Parathyroid adenoma (tissue), 2 donors: Measurements from ENCODE around the gene LRRTM1.

Experiments
- H2AFZ ChIP-seq: fragments of 300-600 bp; sonication (generic); one replicate; pipeline ENCODE4 v1.7.0; 2017; ENCODE audit warnings: antibody characterized with exemption, mild to moderate bottlenecking
- H3K27ac ChIP-seq: fragments of 300-600 bp; sonication (generic); one replicate; pipeline ENCODE4 v1.7.0; 2017
- H3K27me3 ChIP-seq: fragments of 300-600 bp; sonication (generic); one replicate; pipeline ENCODE4 v1.7.0; 2017; ENCODE audit warnings: low read length; ENCODE audit not compliant: control insufficient read depth, insufficient read depth
- H3K36me3 ChIP-seq: fragments of 300-600 bp; sonication (generic); one replicate; pipeline ENCODE4 v1.7.0; 2017; ENCODE audit warnings: low read length; ENCODE audit not compliant: control insufficient read depth, insufficient read depth
- H3K4me1 ChIP-seq: fragments of 300-600 bp; sonication (generic); one replicate; pipeline ENCODE4 v1.7.0; 2017; ENCODE audit warnings: control low read depth
- H3K4me2 ChIP-seq: fragments of 300-600 bp; sonication (generic); one replicate; pipeline ENCODE4 v1.7.0; 2017; ENCODE audit warnings: low read length
- H3K4me3 ChIP-seq: fragments of 300-600 bp; sonication (generic); one replicate; pipeline ENCODE4 v1.7.0; 2017; ENCODE audit warnings: low read depth, low read length
- H3K79me2 ChIP-seq: fragments of 300-600 bp; sonication (generic); one replicate; pipeline ENCODE4 v1.7.0; 2017; ENCODE audit warnings: control low read depth
- H3K9ac ChIP-seq: fragments of 300-600 bp; sonication (generic); one replicate; pipeline ENCODE4 v1.7.0; 2017; ENCODE audit warnings: mild to moderate bottlenecking
- H3K9me3 ChIP-seq: fragments of 300-600 bp; sonication (generic); one replicate; pipeline ENCODE4 v1.7.0; 2017; ENCODE audit warnings: low read length; ENCODE audit not compliant: control insufficient read depth
- TF ChIP-seq, protein P1 (sequence below): fragments of 300-600 bp; sonication (generic); IDR thresholded peaks from one replicate; pipeline ENCODE4 v1.7.0; 2017; ENCODE audit warnings: antibody characterized with exemption, mild to moderate bottlenecking
- donor health status: primary hyperparathyroidism.

The LRRTM1 gene

GRCh38 chr2:80291656-80292055 lies 12.9 kb downstream of the LRRTM1 start:
- no peak overlapping the region for H3K9ac ChIP-seq
- H3K4me3 ChIP-seq, result no peak overlapping the region
- no peaks in the 10 kb centered on the region for H3K36me3 ChIP-seq
- no peak overlapping the region for H3K27ac ChIP-seq
- no peaks in the 10 kb centered on the region for H3K9me3 ChIP-seq
- no peak overlapping the region for H3K4me2 ChIP-seq
- H3K4me1 ChIP-seq, result no peaks in the 10 kb centered on the region
- TF ChIP-seq, protein P1, sequence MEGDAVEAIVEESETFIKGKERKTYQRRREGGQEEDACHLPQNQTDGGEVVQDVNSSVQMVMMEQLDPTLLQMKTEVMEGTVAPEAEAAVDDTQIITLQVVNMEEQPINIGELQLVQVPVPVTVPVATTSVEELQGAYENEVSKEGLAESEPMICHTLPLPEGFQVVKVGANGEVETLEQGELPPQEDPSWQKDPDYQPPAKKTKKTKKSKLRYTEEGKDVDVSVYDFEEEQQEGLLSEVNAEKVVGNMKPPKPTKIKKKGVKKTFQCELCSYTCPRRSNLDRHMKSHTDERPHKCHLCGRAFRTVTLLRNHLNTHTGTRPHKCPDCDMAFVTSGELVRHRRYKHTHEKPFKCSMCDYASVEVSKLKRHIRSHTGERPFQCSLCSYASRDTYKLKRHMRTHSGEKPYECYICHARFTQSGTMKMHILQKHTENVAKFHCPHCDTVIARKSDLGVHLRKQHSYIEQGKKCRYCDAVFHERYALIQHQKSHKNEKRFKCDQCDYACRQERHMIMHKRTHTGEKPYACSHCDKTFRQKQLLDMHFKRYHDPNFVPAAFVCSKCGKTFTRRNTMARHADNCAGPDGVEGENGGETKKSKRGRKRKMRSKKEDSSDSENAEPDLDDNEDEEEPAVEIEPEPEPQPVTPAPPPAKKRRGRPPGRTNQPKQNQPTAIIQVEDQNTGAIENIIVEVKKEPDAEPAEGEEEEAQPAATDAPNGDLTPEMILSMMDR, result no peak
- H3K79me2 ChIP-seq, result no peaks in the 10 kb centered on the region
- no peak overlapping the region for H2AFZ ChIP-seq
- no peaks in the 10 kb centered on the region for H3K27me3 ChIP-seq

- H3K4me1 ChIP-seq, result no peaks in the 10 kb centered on the region
- H3K4me3 ChIP-seq, result no peak overlapping the region
- TF ChIP-seq, protein P1, result no peak
- H3K9me3 ChIP-seq, result no peaks in the 10 kb centered on the region
- no peak overlapping the region for H3K4me2 ChIP-seq
- H3K27me3 ChIP-seq, result no peaks in the 10 kb centered on the region
- H3K9ac ChIP-seq, result no peak overlapping the region
- no peak overlapping the region for H2AFZ ChIP-seq
- H3K36me3 ChIP-seq, result no peaks in the 10 kb centered on the region
- no peak overlapping the region for H3K27ac ChIP-seq
- H3K79me2 ChIP-seq, result no peaks in the 10 kb centered on the region
Measured at GRCh38 chr2:80288576-80288975, 16.0 kb downstream of the LRRTM1 start.

- H3K79me2 ChIP-seq, result no peaks in the 10 kb centered on the region
- TF ChIP-seq, protein P1, result no peak
- no peak overlapping the region for H3K4me3 ChIP-seq
- H3K27me3 ChIP-seq, result no peaks in the 10 kb centered on the region
- H3K27ac ChIP-seq, result no peak overlapping the region
- no peak overlapping the region for H2AFZ ChIP-seq
- H3K4me1 ChIP-seq, result no peaks in the 10 kb centered on the region
- H3K9me3 ChIP-seq, result no peaks in the 10 kb centered on the region
- no peaks in the 10 kb centered on the region for H3K36me3 ChIP-seq
- no peak overlapping the region for H3K4me2 ChIP-seq
- H3K9ac ChIP-seq, result no peak overlapping the region
Measured at GRCh38 chr2:80281049-80281448, 23.5 kb downstream of the LRRTM1 start.

DNA sequence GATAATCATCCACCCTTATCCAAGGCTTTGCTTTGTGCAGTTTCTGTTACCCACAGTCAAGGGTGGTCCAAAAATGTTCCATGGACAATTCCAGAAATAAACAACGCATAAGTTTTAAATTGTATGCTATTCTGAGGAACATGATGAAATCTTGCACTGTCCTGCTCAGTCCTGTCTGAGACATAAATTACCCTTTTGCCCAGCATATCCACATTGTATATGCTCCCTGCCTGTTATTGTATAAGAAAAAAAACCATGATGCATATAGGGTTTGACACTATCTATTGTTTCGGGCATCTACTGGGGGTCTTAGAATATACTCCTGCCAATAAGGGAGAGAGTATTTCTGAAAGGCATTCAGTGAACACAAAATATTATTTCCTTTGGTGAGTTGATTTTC lies 24.0 kb downstream of the LRRTM1 start:
- Histone ChIP-seq H3K27ac (no peak overlapping the region), H3K9ac (no peak overlapping the region)
- TF ChIP-seq, protein P1, result no peak

GRCh38 chr2:80269806-80270205 lies 34.7 kb downstream of the LRRTM1 start:
- H3K9me3 ChIP-seq, result no peaks in the 10 kb centered on the region
- TF ChIP-seq, protein P1, result no peak
- no peak overlapping the region for H2AFZ ChIP-seq
- no peak overlapping the region for H3K27ac ChIP-seq
- H3K36me3 ChIP-seq, result no peaks in the 10 kb centered on the region
- H3K4me2 ChIP-seq, result no peak overlapping the region
- H3K4me3 ChIP-seq, result no peak overlapping the region
- H3K4me1 ChIP-seq, result no peaks in the 10 kb centered on the region
- no peak overlapping the region for H3K9ac ChIP-seq
- H3K27me3 ChIP-seq, result no peaks in the 10 kb centered on the region
- H3K79me2 ChIP-seq, result no peaks in the 10 kb centered on the region

More for the DNA sequence above, 24.0 kb downstream of the LRRTM1 start:
- no peaks in the 10 kb centered on the region for H3K27me3 ChIP-seq
- H3K9me3 ChIP-seq, result no peaks in the 10 kb centered on the region
- H3K79me2 ChIP-seq, result no peaks in the 10 kb centered on the region
- H3K4me2 ChIP-seq, result no peak overlapping the region
- H3K4me1 ChIP-seq, result no peaks in the 10 kb centered on the region
- H3K36me3 ChIP-seq, result no peaks in the 10 kb centered on the region
- no peak overlapping the region for H2AFZ ChIP-seq
- no peak overlapping the region for H3K4me3 ChIP-seq
